ENCODE data around the gene TFDP2. TPM values are rescaled to one million over a fixed set of nuclear protein-coding genes. Genes with fewer than 3 reads are reported as not detected.

Gene TFDP2
- total and polyA plus RNA-seq, 10 of the 15 experiments (the other 5 are each of a cell fraction or from before 2014, with no cell fraction given), result 28.3 to 100 (median 49.7) TPM

DNA sequence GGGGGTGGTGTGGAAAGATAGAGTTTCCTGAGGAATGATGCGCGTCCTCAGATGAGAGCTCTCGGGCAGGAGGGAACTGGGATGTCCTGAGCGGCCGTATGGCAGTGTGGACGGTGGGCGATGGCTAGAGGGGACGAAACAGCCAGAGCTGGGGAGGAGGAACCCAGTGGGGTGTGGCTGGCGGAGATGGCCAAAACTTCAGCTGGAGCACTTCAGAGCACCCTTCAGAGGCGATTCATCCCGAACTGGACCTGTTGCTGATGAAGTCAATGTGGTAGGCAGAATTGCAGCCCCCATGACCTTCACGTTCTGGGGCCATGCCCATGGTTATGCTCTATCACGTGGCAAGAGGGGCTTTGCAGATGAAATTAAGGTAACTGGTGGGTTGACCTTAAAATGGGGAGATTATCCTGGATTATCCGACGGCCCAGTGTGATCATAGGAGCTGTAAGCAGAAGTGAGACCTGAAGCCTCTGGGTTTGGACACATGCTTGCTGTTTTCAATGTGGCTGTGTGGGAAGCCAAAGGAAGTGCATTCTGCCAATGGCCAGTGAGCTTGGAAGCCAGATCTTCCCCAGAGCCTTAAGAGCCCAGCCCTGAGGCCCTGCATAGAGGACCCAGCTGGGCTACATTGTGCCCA is 220.6 kb downstream of the TFDP2 start:
- H3K4me2 ChIP-seq (ENCODE audit: control insufficient read depth, insufficient read depth), result no peak overlapping the region
- SMC1A ChIA-PET (ENCODE audit: uncharacterized antibody, unreplicated experiment), result no interaction called here
- FAIRE-seq (no peak), DNase-seq (ENCODE audit: low read depth, low spot score) (no peak), ATAC-seq (no peak; the same call in 1 of the 3 replicates)
- intact Hi-C loops (cut with micrococcal nuclease; ENCODE audit: unreplicated experiment) (no loop called here), in situ Hi-C loops (cut with MboI) (no loop called here)
- RAD21 ChIA-PET (ENCODE audit: unreplicated experiment), result no interaction called here
- no peaks in the 10 kb centered on the region for H3K9me3 ChIP-seq (replicated peaks; ENCODE audit: control insufficient read depth, insufficient read depth, low read length)
- H2AFZ ChIP-seq (ENCODE audit: control insufficient read depth, low read depth, low read length), result no peak overlapping the region
- whole genome bisulfite sequencing (ENCODE audit: insufficient coverage, insufficient replicate concordance, low lambda C conversion rate, missing lambda C conversion rate), result 96% methylated on average over 15 of the region's 15 CpGs
- TF ChIP-seq NFYB (IDR thresholded peaks at IDR 0.05; ENCODE audit: insufficient read depth, low read depth, low read length) (no peak), NFIC (IDR thresholded peaks at IDR 0.05; ENCODE audit: low read depth, low read length) (no peak), FOXK2 (IDR thresholded peaks at IDR 0.05) (no peak), IRF5 (IDR thresholded peaks at IDR 0.05; ENCODE audit: borderline replicate concordance) (no peak), IRF3 (IDR thresholded peaks at IDR 0.05) (no peak), NRF1 (conservative IDR thresholded peaks at IDR 0.05; ENCODE audit: low read depth, low read length) (no peak), SMARCA5 (IDR thresholded peaks at IDR 0.05) (no peak)
- TF ChIP-seq, protein P1, sequence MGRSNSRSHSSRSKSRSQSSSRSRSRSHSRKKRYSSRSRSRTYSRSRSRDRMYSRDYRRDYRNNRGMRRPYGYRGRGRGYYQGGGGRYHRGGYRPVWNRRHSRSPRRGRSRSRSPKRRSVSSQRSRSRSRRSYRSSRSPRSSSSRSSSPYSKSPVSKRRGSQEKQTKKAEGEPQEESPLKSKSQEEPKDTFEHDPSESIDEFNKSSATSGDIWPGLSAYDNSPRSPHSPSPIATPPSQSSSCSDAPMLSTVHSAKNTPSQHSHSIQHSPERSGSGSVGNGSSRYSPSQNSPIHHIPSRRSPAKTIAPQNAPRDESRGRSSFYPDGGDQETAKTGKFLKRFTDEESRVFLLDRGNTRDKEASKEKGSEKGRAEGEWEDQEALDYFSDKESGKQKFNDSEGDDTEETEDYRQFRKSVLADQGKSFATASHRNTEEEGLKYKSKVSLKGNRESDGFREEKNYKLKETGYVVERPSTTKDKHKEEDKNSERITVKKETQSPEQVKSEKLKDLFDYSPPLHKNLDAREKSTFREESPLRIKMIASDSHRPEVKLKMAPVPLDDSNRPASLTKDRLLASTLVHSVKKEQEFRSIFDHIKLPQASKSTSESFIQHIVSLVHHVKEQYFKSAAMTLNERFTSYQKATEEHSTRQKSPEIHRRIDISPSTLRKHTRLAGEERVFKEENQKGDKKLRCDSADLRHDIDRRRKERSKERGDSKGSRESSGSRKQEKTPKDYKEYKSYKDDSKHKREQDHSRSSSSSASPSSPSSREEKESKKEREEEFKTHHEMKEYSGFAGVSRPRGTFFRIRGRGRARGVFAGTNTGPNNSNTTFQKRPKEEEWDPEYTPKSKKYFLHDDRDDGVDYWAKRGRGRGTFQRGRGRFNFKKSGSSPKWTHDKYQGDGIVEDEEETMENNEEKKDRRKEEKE (IDR thresholded peaks at IDR 0.05), result no peak
- CTCF ChIA-PET, result interaction anchor here (0.5 kb wide), 2 partner anchors 308 to 930 kb away, joined by 3 to 4 read pairs; no protein-coding TSS in a partner anchor
- no peaks in the 10 kb centered on the region for H3K27me3 ChIP-seq (replicated peaks in 1 of 2; ENCODE audit: control insufficient read depth in 2 of 2, insufficient read depth in 2 of 2, low read length in 1 of 2)
- H4K20me1 ChIP-seq (ENCODE audit: control insufficient read depth, insufficient read depth), result no peaks in the 10 kb centered on the region
- H3K9ac ChIP-seq (ENCODE audit: control insufficient read depth, insufficient read depth, low read length), result no peak overlapping the region
- H3K79me2 ChIP-seq (ENCODE audit: control insufficient read depth, insufficient read depth, low read length), result no peaks in the 10 kb centered on the region
- no peaks in the 10 kb centered on the region for H3K4me1 ChIP-seq (ENCODE audit: control insufficient read depth, insufficient read depth, low read length)
- peaks cover 4 to 5% of the 10 kb centered on the region in 2 experiments; a peak in 3 of 4 replicates for H3K36me3 ChIP-seq (ENCODE audit: control insufficient read depth in 2 of 2, insufficient read depth in 2 of 2, low read length in 1 of 2)
- POLR2A ChIA-PET, result no interaction called here
- H3K4me3 ChIP-seq, result no peak overlapping the region
- no peak overlapping the region for H3K27ac ChIP-seq (ENCODE audit: control insufficient read depth, insufficient read depth)
- no TSS peak for BruUV-seq (replicated peaks)
